ENCODE results near the gene ADTRP.
"Not testable (repeated sequence)": the region's sequence is repeated elsewhere in the genome, so short reads cannot be mapped to it uniquely, and the experiment has no call there.

Gene ADTRP

DNA sequence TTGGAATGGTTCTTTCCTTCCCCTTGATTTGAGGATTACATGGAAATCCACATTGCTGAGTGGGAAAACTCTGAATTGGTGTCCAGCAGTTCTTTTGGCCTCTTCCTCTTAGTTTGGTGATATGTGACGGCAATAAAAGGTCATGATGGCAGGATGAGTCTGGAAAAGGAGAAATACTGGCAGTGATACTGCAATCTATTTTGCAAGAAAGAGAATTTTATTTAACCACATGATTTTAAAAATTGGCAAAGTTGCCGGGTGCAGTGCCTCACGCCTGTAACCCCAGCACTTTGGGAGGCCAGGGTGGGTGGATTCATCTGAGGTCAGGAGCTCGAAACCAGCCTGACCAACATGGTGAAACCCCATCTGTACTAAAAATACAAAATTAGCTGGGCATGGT, 73.1 kb downstream of the ADTRP start:
- H3K27me3 ChIP-seq (ENCODE audit: control insufficient read depth, insufficient read depth, low read length): no peaks in the 10 kb centered on the region
- H3K36me3 ChIP-seq (ENCODE audit: control insufficient read depth, insufficient read depth, low read length): no peaks in the 10 kb centered on the region
- no peak overlapping the region for H3K9ac ChIP-seq (ENCODE audit: low read depth, low read length)
- no peaks in the 10 kb centered on the region for H3K4me1 ChIP-seq (ENCODE audit: control insufficient read depth, insufficient read depth, low read length)
- no peaks in the 10 kb centered on the region for H3K9me3 ChIP-seq (ENCODE audit: control insufficient read depth, insufficient read depth, low read length)
- H3K4me3 ChIP-seq (ENCODE audit: low read depth, low read length): no peak overlapping the region
- H3K27ac ChIP-seq (ENCODE audit: low read depth, low read length): no peak overlapping the region

DNA sequence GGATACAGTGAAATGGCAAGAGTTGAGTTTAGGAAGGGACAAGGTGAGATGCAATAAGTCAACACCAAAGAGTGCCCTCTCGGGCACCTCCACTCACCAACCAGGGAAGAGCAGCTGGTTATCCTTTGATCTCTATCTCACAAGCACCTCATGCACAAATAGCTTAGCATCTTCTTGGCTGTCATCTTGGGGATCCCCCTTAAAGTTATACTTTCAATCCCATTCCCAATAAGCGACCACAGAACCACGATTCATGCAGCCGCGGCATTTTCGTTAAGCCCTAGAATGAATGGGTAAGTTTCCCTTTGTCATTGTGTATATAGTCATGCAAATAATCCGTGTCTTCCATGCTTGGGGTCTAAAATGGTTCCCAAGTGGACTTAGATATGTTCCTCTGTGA, 73.5 kb downstream of the ADTRP start:
- no peaks in the 10 kb centered on the region for H3K27me3 ChIP-seq (ENCODE audit: control insufficient read depth, insufficient read depth, low read length)
- H3K27ac ChIP-seq (ENCODE audit: low read depth, low read length): no peak overlapping the region
- H3K9me3 ChIP-seq (ENCODE audit: control insufficient read depth, insufficient read depth, low read length): no peaks in the 10 kb centered on the region
- H3K9ac ChIP-seq (ENCODE audit: low read depth, low read length): no peak overlapping the region
- H3K4me3 ChIP-seq (ENCODE audit: low read depth, low read length): no peak overlapping the region
- no peaks in the 10 kb centered on the region for H3K4me1 ChIP-seq (ENCODE audit: control insufficient read depth, insufficient read depth, low read length)
- no peaks in the 10 kb centered on the region for H3K36me3 ChIP-seq (ENCODE audit: control insufficient read depth, insufficient read depth, low read length)

DNA sequence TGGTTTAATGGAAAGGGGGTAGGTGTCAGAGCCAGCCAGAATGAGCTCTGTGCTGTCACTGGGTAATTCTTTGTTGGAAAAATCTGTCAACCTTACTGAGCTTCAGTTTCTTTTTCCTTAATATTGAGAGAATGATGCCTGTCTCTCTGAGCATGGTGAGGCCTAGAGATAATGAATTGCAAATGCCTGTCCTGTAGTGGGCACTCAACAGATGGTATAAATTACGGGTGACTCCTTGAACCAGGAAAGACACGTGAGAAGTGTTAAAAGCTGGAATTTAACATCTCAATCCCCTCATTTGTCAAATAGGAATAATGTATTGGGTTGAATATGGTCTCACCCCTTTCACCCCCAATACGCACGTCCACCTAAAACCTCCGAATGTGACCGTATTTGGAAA, 74.9 kb downstream of the ADTRP start:
- no peaks in the 10 kb centered on the region for H3K4me1 ChIP-seq (ENCODE audit: control insufficient read depth, insufficient read depth, low read length)
- no peaks in the 10 kb centered on the region for H3K27me3 ChIP-seq (ENCODE audit: control insufficient read depth, insufficient read depth, low read length)
- no peak overlapping the region for H3K4me3 ChIP-seq (ENCODE audit: low read depth, low read length)
- no peak overlapping the region for H3K27ac ChIP-seq (ENCODE audit: low read depth, low read length)
- no peak overlapping the region for H3K9ac ChIP-seq (ENCODE audit: low read depth, low read length)
- H3K36me3 ChIP-seq (ENCODE audit: control insufficient read depth, insufficient read depth, low read length): no peaks in the 10 kb centered on the region
- H3K9me3 ChIP-seq (ENCODE audit: control insufficient read depth, insufficient read depth, low read length): no peaks in the 10 kb centered on the region

DNA sequence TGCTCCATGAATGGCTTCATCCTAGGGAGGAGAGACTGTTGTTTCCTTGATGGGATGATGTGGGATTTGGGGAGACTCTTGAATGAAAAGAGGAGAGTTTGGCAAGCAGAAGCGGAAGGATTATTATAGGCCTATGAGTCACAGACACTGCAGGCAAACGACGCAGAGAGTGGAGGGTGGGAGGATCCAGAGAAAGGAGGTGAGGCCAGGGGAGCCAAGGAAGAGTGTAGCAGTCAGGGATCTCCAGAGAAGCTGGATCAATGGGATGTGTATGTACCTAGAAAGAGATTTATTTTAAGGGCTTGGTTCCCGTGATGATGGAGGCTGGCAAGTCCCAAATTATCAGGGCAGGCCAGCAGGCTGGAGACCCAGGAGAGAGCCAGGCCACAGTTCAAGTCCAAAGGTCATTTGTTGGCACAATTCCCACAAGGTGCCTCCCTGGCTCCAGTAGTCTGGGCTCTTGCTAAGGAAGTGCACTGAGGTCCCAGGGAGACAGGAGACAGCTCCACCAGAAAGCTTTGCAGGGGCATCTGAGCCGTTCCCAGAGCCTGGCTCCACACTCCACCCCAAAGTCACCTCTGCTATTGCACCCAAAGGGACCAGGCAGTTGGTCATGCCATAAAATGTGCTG, 76.0 kb downstream of the ADTRP start:
- Histone ChIP-seq H3K4me3 (ENCODE audit: low read depth, low read length) (no peak overlapping the region), H3K4me1 (ENCODE audit: control insufficient read depth, insufficient read depth, low read length) (no peaks in the 10 kb centered on the region), H3K9me3 (ENCODE audit: control insufficient read depth, insufficient read depth, low read length) (no peaks in the 10 kb centered on the region), H3K36me3 (ENCODE audit: control insufficient read depth, insufficient read depth, low read length) (no peaks in the 10 kb centered on the region), H3K27me3 (ENCODE audit: control insufficient read depth, insufficient read depth, low read length) (no peaks in the 10 kb centered on the region), H3K9ac (ENCODE audit: low read depth, low read length) (no peak overlapping the region), H3K27ac (ENCODE audit: low read depth, low read length) (no peak overlapping the region)

DNA sequence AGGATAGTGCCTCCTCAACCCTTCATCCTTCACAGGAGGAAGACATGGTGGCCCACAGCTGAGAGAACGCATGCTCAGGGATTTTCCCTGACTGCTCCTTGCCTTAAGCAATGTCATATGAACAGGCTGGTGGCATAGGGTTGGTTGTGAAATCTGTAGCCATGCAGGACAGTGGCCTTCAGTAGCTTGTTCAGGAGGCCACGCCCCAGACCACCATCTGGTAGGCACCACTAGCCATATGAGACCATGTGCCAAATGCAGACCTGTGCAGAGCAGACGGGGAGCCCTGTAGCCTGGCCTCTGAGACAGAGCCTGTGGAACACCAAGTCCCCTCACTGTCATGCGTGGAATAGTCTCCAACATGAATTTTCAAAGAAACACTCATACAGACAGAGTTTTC, 76.5 kb downstream of the ADTRP start:
- no peak overlapping the region for H3K27ac ChIP-seq (ENCODE audit: low read depth, low read length)
- no peak overlapping the region for H3K4me3 ChIP-seq (ENCODE audit: low read depth, low read length)
- no peak overlapping the region for H3K9ac ChIP-seq (ENCODE audit: low read depth, low read length)
- H3K9me3 ChIP-seq (ENCODE audit: control insufficient read depth, insufficient read depth, low read length): no peaks in the 10 kb centered on the region
- no peaks in the 10 kb centered on the region for H3K36me3 ChIP-seq (ENCODE audit: control insufficient read depth, insufficient read depth, low read length)
- no peaks in the 10 kb centered on the region for H3K4me1 ChIP-seq (ENCODE audit: control insufficient read depth, insufficient read depth, low read length)
- no peaks in the 10 kb centered on the region for H3K27me3 ChIP-seq (ENCODE audit: control insufficient read depth, insufficient read depth, low read length)

DNA sequence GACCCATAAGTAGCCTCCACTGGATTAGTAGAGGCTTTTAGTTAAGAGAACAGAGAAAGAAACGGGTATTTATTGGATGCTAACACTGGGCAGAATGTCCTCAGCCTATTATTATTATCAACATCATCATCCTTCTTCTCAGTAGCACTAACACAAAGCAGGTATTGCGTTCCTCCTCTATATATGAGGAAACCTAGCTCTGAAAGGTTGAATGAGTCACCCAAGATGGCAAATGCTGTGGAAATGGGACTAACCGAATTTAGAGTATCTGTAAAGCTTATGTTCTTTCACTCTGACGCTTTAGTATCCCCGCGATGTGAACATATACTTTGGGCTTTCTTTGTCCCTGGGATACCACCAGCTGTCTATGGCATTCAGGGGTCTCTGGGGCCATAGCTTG, 77.0 kb downstream of the ADTRP start:
- Histone ChIP-seq H3K36me3 (ENCODE audit: control insufficient read depth, insufficient read depth, low read length) (no peaks in the 10 kb centered on the region), H3K4me3 (ENCODE audit: low read depth, low read length) (no peak overlapping the region), H3K27me3 (ENCODE audit: control insufficient read depth, insufficient read depth, low read length) (no peaks in the 10 kb centered on the region), H3K9me3 (ENCODE audit: control insufficient read depth, insufficient read depth, low read length) (no peaks in the 10 kb centered on the region), H3K4me1 (ENCODE audit: control insufficient read depth, insufficient read depth, low read length) (no peaks in the 10 kb centered on the region), H3K27ac (ENCODE audit: low read depth, low read length) (no peak overlapping the region), H3K9ac (ENCODE audit: low read depth, low read length) (no peak overlapping the region)

DNA sequence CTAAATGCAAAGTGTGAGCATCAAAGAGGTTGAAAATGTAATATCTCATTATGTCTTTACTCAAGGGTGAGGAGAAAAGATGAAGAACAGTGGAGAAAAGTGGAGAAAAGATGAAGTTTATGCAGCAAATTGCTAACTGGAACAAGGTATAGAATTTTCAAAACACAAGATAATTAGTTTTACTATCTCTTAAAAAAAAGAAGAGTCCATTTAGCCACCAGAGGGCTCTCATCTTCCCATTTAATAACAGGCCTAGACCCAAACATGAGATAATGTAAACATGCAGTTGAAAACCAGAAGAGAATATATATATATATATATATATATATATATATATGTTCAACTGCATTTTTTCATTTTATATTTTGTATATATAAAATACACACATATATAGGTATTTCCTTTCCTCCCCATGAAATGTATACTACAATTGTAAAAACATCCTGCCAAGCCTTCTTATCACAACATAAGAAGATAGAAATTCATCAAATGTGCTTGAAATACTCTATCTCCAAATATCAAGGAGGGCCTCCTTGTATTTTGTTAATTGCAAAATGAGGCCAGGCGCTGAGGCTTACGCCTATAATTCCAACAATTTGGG, 78.4 kb downstream of the ADTRP start:
- no peaks in the 10 kb centered on the region for H3K27me3 ChIP-seq (ENCODE audit: control insufficient read depth, insufficient read depth, low read length)
- H3K9me3 ChIP-seq (ENCODE audit: control insufficient read depth, insufficient read depth, low read length): no peaks in the 10 kb centered on the region
- no peak overlapping the region for H3K9ac ChIP-seq (ENCODE audit: low read depth, low read length)
- H3K27ac ChIP-seq (ENCODE audit: low read depth, low read length): no peak overlapping the region
- no peaks in the 10 kb centered on the region for H3K4me1 ChIP-seq (ENCODE audit: control insufficient read depth, insufficient read depth, low read length)
- no peaks in the 10 kb centered on the region for H3K36me3 ChIP-seq (ENCODE audit: control insufficient read depth, insufficient read depth, low read length)
- no peak overlapping the region for H3K4me3 ChIP-seq (ENCODE audit: low read depth, low read length)

DNA sequence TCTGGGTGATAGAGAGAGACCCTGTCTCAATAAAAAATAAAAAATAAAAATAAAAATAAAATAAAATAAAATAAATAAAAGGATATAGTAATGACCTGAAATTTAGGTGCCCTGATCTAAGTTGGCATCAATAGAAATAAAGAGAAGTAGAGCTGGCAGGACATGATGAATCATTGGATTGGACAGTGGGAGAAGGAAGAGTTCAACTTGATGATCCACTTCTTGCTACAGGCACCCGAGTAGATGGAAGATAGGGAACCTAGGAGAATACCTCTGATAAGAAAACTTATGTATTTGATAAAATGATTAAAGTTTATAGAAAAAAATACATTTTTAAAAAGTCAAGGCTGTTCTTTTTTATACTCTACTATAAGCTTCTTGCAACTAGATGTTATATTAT, 79.0 kb downstream of the ADTRP start:
- H3K4me3 ChIP-seq (ENCODE audit: low read depth, low read length): no peak overlapping the region
- no peak overlapping the region for H3K27ac ChIP-seq (ENCODE audit: low read depth, low read length)
- H3K36me3 ChIP-seq (ENCODE audit: control insufficient read depth, insufficient read depth, low read length): no peaks in the 10 kb centered on the region
- H3K9ac ChIP-seq (ENCODE audit: low read depth, low read length): no peak overlapping the region
- no peaks in the 10 kb centered on the region for H3K4me1 ChIP-seq (ENCODE audit: control insufficient read depth, insufficient read depth, low read length)
- no peaks in the 10 kb centered on the region for H3K27me3 ChIP-seq (ENCODE audit: control insufficient read depth, insufficient read depth, low read length)
- H3K9me3 ChIP-seq (ENCODE audit: control insufficient read depth, insufficient read depth, low read length): no peaks in the 10 kb centered on the region

DNA sequence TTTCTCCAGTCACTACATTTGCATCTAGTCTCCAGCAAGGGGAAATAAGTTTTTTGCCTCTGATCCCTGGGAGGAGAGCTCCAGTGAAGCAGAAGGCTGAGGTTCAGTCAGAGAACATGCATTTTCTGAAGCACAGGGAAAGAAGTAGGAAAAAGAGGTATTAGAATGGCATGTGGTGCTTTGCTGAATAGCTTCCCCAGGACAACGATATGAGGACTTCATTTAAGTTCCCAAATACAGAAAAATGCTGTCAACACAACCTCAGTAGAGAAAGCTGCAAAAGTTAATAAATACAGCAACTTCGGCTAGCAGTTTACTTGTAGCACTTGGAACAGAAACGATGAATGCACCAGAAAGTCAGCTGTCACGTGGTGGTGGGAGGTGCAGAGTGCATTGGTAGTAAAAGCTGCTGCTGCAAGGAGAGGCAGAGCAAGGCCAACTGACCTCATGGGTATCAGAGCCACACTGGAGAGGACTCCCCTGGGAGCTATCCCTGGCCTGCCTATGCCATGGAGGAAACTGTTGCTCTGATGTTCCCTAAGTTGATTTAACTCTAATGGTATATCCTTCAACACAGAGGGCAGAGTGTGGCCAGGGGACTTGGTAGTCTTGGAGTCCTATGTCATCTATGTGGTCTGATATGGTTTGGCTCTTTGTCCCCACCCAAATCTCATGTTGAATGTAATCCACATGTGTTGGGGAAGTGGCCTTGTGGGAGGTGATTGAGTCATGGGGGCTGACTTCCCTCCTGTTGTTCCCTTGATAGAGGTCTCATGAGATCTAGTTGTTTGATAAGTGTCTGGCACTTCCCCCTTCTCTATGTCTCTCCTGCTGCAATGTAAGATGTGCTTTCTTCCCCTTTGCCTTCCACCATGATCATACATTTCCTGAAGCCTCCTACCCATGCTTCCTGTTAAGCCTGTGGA, 85.9 kb downstream of the ADTRP start:
- Histone ChIP-seq H3K27ac (ENCODE audit: low read depth, low read length) (no peak overlapping the region), H3K4me1 (ENCODE audit: control insufficient read depth, insufficient read depth, low read length) (peaks cover 10% of the 10 kb centered on the region), H3K4me3 (ENCODE audit: low read depth, low read length) (no peak overlapping the region), H3K27me3 (ENCODE audit: control insufficient read depth, insufficient read depth, low read length) (no peaks in the 10 kb centered on the region), H3K9me3 (ENCODE audit: control insufficient read depth, insufficient read depth, low read length) (no peaks in the 10 kb centered on the region), H3K36me3 (ENCODE audit: control insufficient read depth, insufficient read depth, low read length) (no peaks in the 10 kb centered on the region), H3K9ac (ENCODE audit: low read depth, low read length) (no peak overlapping the region)

DNA sequence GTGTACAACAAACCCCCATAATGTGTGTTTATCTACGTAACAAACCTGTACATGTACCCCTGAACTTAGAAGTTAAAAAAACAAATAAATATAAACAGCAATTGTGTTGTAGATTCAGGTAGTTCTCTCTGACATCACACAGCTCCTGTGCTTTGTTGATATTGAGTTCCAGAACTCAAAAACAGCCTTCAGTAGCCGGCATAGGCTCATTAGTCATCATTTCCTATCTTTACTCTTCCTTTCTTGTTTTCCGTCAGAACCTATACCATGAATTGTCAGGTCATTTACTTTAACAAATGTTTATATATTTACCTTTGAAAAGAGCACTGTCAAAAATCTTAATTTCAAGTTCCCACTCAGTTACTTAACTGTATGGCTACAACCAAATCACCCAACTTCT, 88.8 kb downstream of the ADTRP start:
- Histone ChIP-seq H3K4me3 (ENCODE audit: low read depth, low read length) (no peak overlapping the region), H3K9ac (ENCODE audit: low read depth, low read length) (no peak overlapping the region)

DNA sequence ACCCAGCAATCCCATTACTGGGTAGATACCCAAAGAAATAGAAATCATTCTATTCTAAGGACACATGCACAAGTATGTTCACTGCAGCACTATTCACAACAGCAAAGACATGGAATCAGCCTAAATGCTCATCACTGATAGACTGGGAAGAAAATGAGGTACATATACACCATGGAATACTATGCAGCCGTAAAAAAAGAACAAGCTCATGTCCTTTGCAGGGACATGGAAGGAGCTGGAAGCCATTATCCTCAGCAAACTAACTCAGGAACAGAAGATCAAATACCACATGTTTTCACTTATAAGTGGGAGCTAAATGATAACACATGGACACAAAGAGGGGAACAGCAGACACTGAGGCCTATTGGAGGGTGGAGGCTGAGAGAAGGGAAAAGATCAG, 89.2 kb downstream of the ADTRP start:
- H3K27me3 ChIP-seq (ENCODE audit: control insufficient read depth, insufficient read depth, low read length); H3K27ac ChIP-seq (ENCODE audit: low read depth, low read length); H3K4me3 ChIP-seq (ENCODE audit: low read depth, low read length); H3K9ac ChIP-seq (ENCODE audit: low read depth, low read length); H3K36me3 ChIP-seq (ENCODE audit: control insufficient read depth, insufficient read depth, low read length); H3K9me3 ChIP-seq (ENCODE audit: control insufficient read depth, insufficient read depth, low read length): not testable (repeated sequence)
- peaks cover 16% of the 10 kb centered on the region for H3K4me1 ChIP-seq (ENCODE audit: control insufficient read depth, insufficient read depth, low read length)

More for the DNA sequence above, 88.8 kb downstream of the ADTRP start:
- Histone ChIP-seq H3K36me3 (ENCODE audit: control insufficient read depth, insufficient read depth, low read length) (no peaks in the 10 kb centered on the region), H3K4me1 (ENCODE audit: control insufficient read depth, insufficient read depth, low read length) (peaks cover 16% of the 10 kb centered on the region), H3K27me3 (ENCODE audit: control insufficient read depth, insufficient read depth, low read length) (no peaks in the 10 kb centered on the region), H3K27ac (ENCODE audit: low read depth, low read length) (no peak overlapping the region), H3K9me3 (ENCODE audit: control insufficient read depth, insufficient read depth, low read length) (no peaks in the 10 kb centered on the region)

Measured in HUES48 (cell line).